Esophagus muscularis mucosa (tissue), 4 donors: ENCODE results near the gene KANSL1.

Source experiments
- CTCF ChIP-seq, 3 experiments: fragments of 200-600 bp in 2 of 3; fragments of 450-650 bp in 1 of 3; sonication (generic) in 2 of 3; IDR thresholded peaks; one replicate each; pipeline ENCODE4 v1.5.1; 2017 to 2019; ENCODE audit warnings: antibody characterized with exemption in 3 of 3, mild to moderate bottlenecking in 2 of 3, moderate library complexity in 1 of 3
- EP300 ChIP-seq: sonication (generic); formaldehyde crosslinking; IDR thresholded peaks from one replicate; pipeline ENCODE4 v1.6.1; 2017; ENCODE audit warnings: antibody characterized with exemption
- POLR2AphosphoS5 ChIP-seq, 2 donors: sonication (generic); formaldehyde crosslinking; IDR thresholded peaks; one replicate each; pipeline ENCODE4 v1.6.1; 2017; ENCODE audit warnings: antibody characterized with exemption in 2 of 2

GRCh38 chr17:46009681-46010596 lies 183.3 kb downstream of the KANSL1 start:
- no peak for TF ChIP-seq CTCF (IDR thresholded peaks at IDR 0.05)
- no peak for TF ChIP-seq EP300
- no peak for TF ChIP-seq POLR2AphosphoS5 (IDR thresholded peaks at IDR 0.05)
